NCI-H82 treated with DMSO at 0.1 percent for 48 hours (cell line): ENCODE measurements around the gene POFUT1.
"Not testable (repeated sequence)": the region's sequence is repeated elsewhere in the genome, so short reads cannot be mapped to it uniquely, and the experiment has no call there.

Source experiments
- DNase-seq: peaks from one replicate; lab custom pipeline; 2025; ENCODE audit not compliant: unreplicated experiment; lab: John Stamatoyannopoulos, UW

Gene POFUT1

GRCh38 chr20:32207626-32208498 is at the start of gene POFUT1, which contains the start of gene PLAGL2:
Gene POFUT1, plus strand, starts transcription at chr20:32207880. Its CDS starts 62 bp downstream, at chr20:32207942.
Gene PLAGL2, minus strand, starts transcription at chr20:32207743. Its CDS starts 5,565 bp downstream, at chr20:32202178.
- peak; percentile 13 for DNase-seq

- DNase-seq = no peak
Measured at GRCh38 chr20:32158351-32158750, 49.3 kb upstream of the POFUT1 start.

- DNase-seq = no peak
Measured at GRCh38 chr20:32158943-32159660, 48.6 kb upstream of the POFUT1 start.

GRCh38 chr20:32159766-32160221 is 47.9 kb upstream of the POFUT1 start:
- no peak for DNase-seq

- DNase-seq = no peak
Measured at GRCh38 chr20:32160341-32160740, 47.3 kb upstream of the POFUT1 start.

- DNase-seq = no peak
Measured at GRCh38 chr20:32162351-32162750, 45.3 kb upstream of the POFUT1 start.

GRCh38 chr20:32163951-32164350 is 43.7 kb upstream of the POFUT1 start:
- DNase-seq = no peak

- DNase-seq = no peak
Measured at GRCh38 chr20:32164984-32165735, 42.5 kb upstream of the POFUT1 start.

- DNase-seq = no peak
Measured at GRCh38 chr20:32165836-32166545, 41.7 kb upstream of the POFUT1 start.

GRCh38 chr20:32167552-32167951 is 40.1 kb upstream of the POFUT1 start:
- no peak for DNase-seq

- peak; percentile 13 for DNase-seq
Measured at GRCh38 chr20:32168184-32168910, 39.3 kb upstream of the POFUT1 start.

- DNase-seq = not testable (repeated sequence)
Measured at GRCh38 chr20:32177696-32178095, 30.0 kb upstream of the POFUT1 start.

- no peak for DNase-seq
Measured at GRCh38 chr20:32179515-32179914, 28.2 kb upstream of the POFUT1 start.

- no peak for DNase-seq
Measured at GRCh38 chr20:32179934-32180333, 27.7 kb upstream of the POFUT1 start.

- DNase-seq = no peak
Measured at GRCh38 chr20:32181606-32182005, 26.1 kb upstream of the POFUT1 start.

GRCh38 chr20:32183947-32184635 is 23.6 kb upstream of the POFUT1 start:
- DNase-seq = no peak

GRCh38 chr20:32184961-32185603 is 22.6 kb upstream of the POFUT1 start:
- no peak for DNase-seq

GRCh38 chr20:32186506-32186905 is 21.2 kb upstream of the POFUT1 start:
- DNase-seq = no peak
